H1 (cell line): Measurements from ENCODE around the gene GDAP1L1.
A peak's percentile ranks its signal among the peaks of the same experiment; 100 is the strongest.

Experiments
- CHD2 ChIP-seq: IDR thresholded peaks from 2 replicates; pipeline ENCODE4 v1.6.1; 2012; ENCODE audit warnings: low read length, improper control_type of control experiment
- EGR1 ChIP-seq: IDR thresholded peaks from 2 replicates; pipeline ENCODE4 v1.6.1; 2011; ENCODE audit warnings: low read depth, low read length, borderline replicate concordance
- EP300 ChIP-seq, 2 experiments: IDR thresholded peaks; 1 replicate in 1 of 2; 2 replicates in 1 of 2; pipeline ENCODE4 v1.6.1; 2011 to 2012; ENCODE audit warnings: low read depth in 2 of 2, low read length in 2 of 2, mild to moderate bottlenecking in 2 of 2, borderline replicate concordance in 1 of 2, inconsistent platforms in 1 of 2, moderate library complexity in 1 of 2
- FOSL1 ChIP-seq: IDR thresholded peaks from 2 replicates; pipeline ENCODE4 v1.6.1; 2011; ENCODE audit warnings: mild to moderate bottlenecking, low read depth, low read length, moderate library complexity; ENCODE audit not compliant: insufficient read depth
- POLR2A ChIP-seq, 2 experiments: IDR thresholded peaks; 1 replicate in 1 of 2; 2 replicates in 1 of 2; pipeline ENCODE4 v1.6.1; 2011; ENCODE audit warnings: low read depth in 2 of 2, low read length in 2 of 2, mild to moderate bottlenecking in 2 of 2; ENCODE audit errors: control extremely low read depth in 1 of 2
- POU5F1 ChIP-seq: IDR thresholded peaks from 2 replicates; pipeline ENCODE4 v1.6.1; 2011; ENCODE audit warnings: low read depth, mild to moderate bottlenecking, low read length, moderate library complexity
- RXRA ChIP-seq: IDR thresholded peaks from 2 replicates; pipeline ENCODE4 v1.6.1; 2011; ENCODE audit warnings: low read depth, mild to moderate bottlenecking, low read length, moderate library complexity; ENCODE audit not compliant: insufficient read depth
- SAP30 ChIP-seq: fragments of 300-600 bp; sonication (generic); IDR thresholded peaks from 2 replicates; pipeline ENCODE4 v1.7.1; 2012; ENCODE audit warnings: low read length, moderate library complexity, mild to moderate bottlenecking, inconsistent platforms; ENCODE audit not compliant: insufficient read depth, insufficient replicate concordance
- TF ChIP-seq, protein P1 (sequence below), 3 experiments: IDR thresholded peaks; 1 replicate in 2 of 3; 2 replicates in 1 of 3; pipeline versions ENCODE4 v1.5.1 to v1.6.1; 2011; ENCODE audit warnings: low read length in 3 of 3, mild to moderate bottlenecking in 3 of 3, inconsistent platforms in 2 of 3, low read depth in 1 of 3, moderate library complexity in 1 of 3; ENCODE audit not compliant: insufficient read depth in 1 of 3; ENCODE audit errors: control extremely low read depth in 1 of 3

DNA sequence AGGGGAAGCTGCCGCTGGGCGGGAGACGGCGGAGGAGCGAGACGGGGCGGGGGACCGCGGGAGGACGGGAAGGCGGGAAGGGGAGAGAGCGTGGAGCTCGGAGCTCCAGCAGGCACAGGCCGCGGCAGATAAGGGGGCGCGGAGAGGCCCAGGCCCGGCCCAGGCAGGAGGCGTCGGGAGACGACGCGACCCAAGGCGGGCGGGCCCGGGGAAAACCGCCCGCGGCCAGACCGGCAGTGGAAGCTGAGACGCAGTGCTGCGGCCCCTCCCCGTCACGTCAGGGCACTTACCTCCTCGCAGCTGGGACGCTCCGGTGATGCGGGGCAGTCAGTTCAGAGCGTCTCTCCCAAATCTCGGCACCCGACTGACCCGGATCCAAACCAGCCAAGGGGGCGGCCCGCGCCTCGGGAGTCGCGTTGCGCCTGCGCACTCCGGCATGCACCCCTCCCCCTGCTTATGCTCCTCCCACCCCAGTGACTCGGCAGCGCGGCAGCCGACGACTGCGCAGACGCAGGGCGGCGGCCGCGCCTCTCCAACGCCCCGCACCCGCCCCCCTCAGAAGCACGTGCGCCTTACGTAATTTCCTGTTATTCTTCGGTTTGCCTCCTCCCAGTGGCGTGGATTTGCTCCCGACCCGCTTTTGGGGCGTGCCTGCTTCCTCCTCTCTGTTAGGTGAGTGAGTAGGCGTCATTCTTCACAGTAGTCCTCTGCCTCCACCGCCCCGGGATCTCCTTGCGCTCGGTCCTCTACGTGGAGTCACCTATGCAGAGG lies 36.5 kb upstream of the GDAP1L1 start, which contains the start of gene OSER1:
- TF ChIP-seq POU5F1 (no peak), CHD2 (no peak; the same call in 1 of the 2 replicates), SAP30 (no peak), POLR2A (IDR thresholded peaks at IDR 0.05; ENCODE audit: control extremely low read depth in 1 of 2, low read depth in 2 of 2, low read length in 2 of 2) (peak; percentile 92 to 93), RXRA (no peak), EP300 (IDR thresholded peaks at IDR 0.05; ENCODE audit: borderline replicate concordance in 1 of 2, low read depth in 2 of 2, low read length in 2 of 2) (peak in 1 of 2 experiments; percentile 57; a peak in 1 of 3 replicates), EGR1 (no peak), FOSL1 (no peak)
- TF ChIP-seq, protein P1, sequence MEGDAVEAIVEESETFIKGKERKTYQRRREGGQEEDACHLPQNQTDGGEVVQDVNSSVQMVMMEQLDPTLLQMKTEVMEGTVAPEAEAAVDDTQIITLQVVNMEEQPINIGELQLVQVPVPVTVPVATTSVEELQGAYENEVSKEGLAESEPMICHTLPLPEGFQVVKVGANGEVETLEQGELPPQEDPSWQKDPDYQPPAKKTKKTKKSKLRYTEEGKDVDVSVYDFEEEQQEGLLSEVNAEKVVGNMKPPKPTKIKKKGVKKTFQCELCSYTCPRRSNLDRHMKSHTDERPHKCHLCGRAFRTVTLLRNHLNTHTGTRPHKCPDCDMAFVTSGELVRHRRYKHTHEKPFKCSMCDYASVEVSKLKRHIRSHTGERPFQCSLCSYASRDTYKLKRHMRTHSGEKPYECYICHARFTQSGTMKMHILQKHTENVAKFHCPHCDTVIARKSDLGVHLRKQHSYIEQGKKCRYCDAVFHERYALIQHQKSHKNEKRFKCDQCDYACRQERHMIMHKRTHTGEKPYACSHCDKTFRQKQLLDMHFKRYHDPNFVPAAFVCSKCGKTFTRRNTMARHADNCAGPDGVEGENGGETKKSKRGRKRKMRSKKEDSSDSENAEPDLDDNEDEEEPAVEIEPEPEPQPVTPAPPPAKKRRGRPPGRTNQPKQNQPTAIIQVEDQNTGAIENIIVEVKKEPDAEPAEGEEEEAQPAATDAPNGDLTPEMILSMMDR (IDR thresholded peaks at IDR 0.05; ENCODE audit: control extremely low read depth in 1 of 3, insufficient read depth in 1 of 3, low read depth in 1 of 3, low read length in 3 of 3): no peak
